Lower lobe of right lung (tissue), 2 donors: ENCODE measurements around the gene SLC17A9. TPM values are rescaled to one million over a fixed set of nuclear protein-coding genes. Genes with fewer than 3 reads are reported as not detected.

Source experiments
- ATAC-seq, 2 donors: fragments of 200-7000 bp; cut with Tn5 transposase; one replicate each; pipeline ENCODE4 v1.9.1; 2020 to 2022; ENCODE audit warnings: mild to moderate bottlenecking in 2 of 2, moderate library complexity in 2 of 2
- DNase-seq: peaks from one replicate; pipeline ENCODE4 v3.0.0-alpha.2; 2020
- H3K27ac ChIP-seq: fragments of 200-600 bp; one replicate; pipeline ENCODE4 v1.8.0; 2022
- H3K27me3 ChIP-seq: fragments of 200-600 bp; one replicate; pipeline ENCODE4 v1.8.0; 2022; ENCODE audit warnings: low read depth
- H3K36me3 ChIP-seq: fragments of 200-600 bp; one replicate; pipeline ENCODE4 v1.8.0; 2022; ENCODE audit warnings: mild to moderate bottlenecking
- H3K4me1 ChIP-seq: fragments of 200-600 bp; one replicate; pipeline ENCODE4 v1.8.0; 2022
- H3K4me3 ChIP-seq: fragments of 200-600 bp; one replicate; pipeline ENCODE4 v1.8.0; 2022; ENCODE audit warnings: mild to moderate bottlenecking
- H3K9me3 ChIP-seq: fragments of 200-600 bp; one replicate; pipeline ENCODE4 v1.8.0; 2022
- CTCF ChIP-seq: fragments of 200-600 bp; IDR thresholded peaks from one replicate; pipeline ENCODE4 v1.8.0; 2022; ENCODE audit warnings: antibody characterized with exemption, mild to moderate bottlenecking
- intact Hi-C: fragments of 100-400 bp; cut with DNase I; formaldehyde crosslinking; loops from one replicate; pipeline ENCODE4 v1.11.0; 2022
- total RNA-seq: library from RNA; stranded (reverse); fragmentation: NEBNext Ultra II Directional; extraction: Animal tissue kit (Norgen Biotek cat#: 25700); gene quantifications from one replicate; pipeline ENCODE4 v1.2.1, GENCODE V29; 2021
- donor health status: DM: no; HTN: yes; CAD: no; lungs with severe emphysema.

Gene SLC17A9
- total RNA-seq, 1 donor from 2014 or later: 10.4 TPM

- intact Hi-C loops: no loop called here
- H3K27ac ChIP-seq: no peak within 1 kb of the TSS
- ATAC-seq (no peak), DNase-seq (no peak)
- peaks cover 20% of the 10 kb centered on the region for H3K4me1 ChIP-seq
- no peak for TF ChIP-seq CTCF
- no peaks in the 10 kb centered on the region for H3K36me3 ChIP-seq
- no peaks in the 10 kb centered on the region for H3K9me3 ChIP-seq
- H3K27me3 ChIP-seq: peaks cover 98% of the 10 kb centered on the region
- peak within 1 kb of the TSS; percentile 14 for H3K4me3 ChIP-seq
Observed at GRCh38 chr20:63006540-63007359, 54.2 kb downstream of the SLC17A9 start, which contains the start of gene BHLHE23. TSS of gene BHLHE23 (minus strand) at chr20:63006964. CDS start at chr20:63006774, 190 bp downstream.

- H3K36me3 ChIP-seq: no peaks in the 10 kb centered on the region
- H3K9me3 ChIP-seq: no peaks in the 10 kb centered on the region
- no peak overlapping the region for H3K27ac ChIP-seq
- no peak overlapping the region for H3K4me3 ChIP-seq
- TF ChIP-seq CTCF: no peak
- peaks cover 98% of the 10 kb centered on the region for H3K27me3 ChIP-seq
- intact Hi-C loops: no loop called here
- ATAC-seq (no peak), DNase-seq (no peak)
- peaks cover 20% of the 10 kb centered on the region for H3K4me1 ChIP-seq
Observed at GRCh38 chr20:63007360-63007645, 54.8 kb downstream of the SLC17A9 start.

GRCh38 chr20:63007646-63008488 lies 55.4 kb downstream of the SLC17A9 start:
- Histone ChIP-seq H3K36me3 (no peaks in the 10 kb centered on the region), H3K4me1 (peaks cover 20% of the 10 kb centered on the region), H3K4me3 (no peak overlapping the region), H3K27ac (no peak overlapping the region), H3K27me3 (peaks cover 98% of the 10 kb centered on the region), H3K9me3 (no peaks in the 10 kb centered on the region)
- DNase-seq (no peak), ATAC-seq (peak; percentile 2 to 4)
- no peak for TF ChIP-seq CTCF
- intact Hi-C loops: no loop called here

- H3K4me3 ChIP-seq: no peak overlapping the region
- peaks cover 97% of the 10 kb centered on the region for H3K27me3 ChIP-seq
- no peak overlapping the region for H3K27ac ChIP-seq
- no peaks in the 10 kb centered on the region for H3K36me3 ChIP-seq
- intact Hi-C loops: no loop called here
- no peak for TF ChIP-seq CTCF
- no peaks in the 10 kb centered on the region for H3K9me3 ChIP-seq
- DNase-seq: no peak
- H3K4me1 ChIP-seq: peaks cover 20% of the 10 kb centered on the region
- ATAC-seq: peak in 1 of 2 donors; percentile 15
Observed at GRCh38 chr20:63008541-63009044, 56.1 kb downstream of the SLC17A9 start.

- ATAC-seq: peak; percentile 87 to 91
Observed at GRCh38 chr20:63009045-63009961, 56.8 kb downstream of the SLC17A9 start.

More at GRCh38 chr20:63009045-63009961, 56.8 kb downstream of the SLC17A9 start:
- TF ChIP-seq CTCF: peak; percentile 96
- intact Hi-C loops: no loop called here
- H3K9me3 ChIP-seq: no peaks in the 10 kb centered on the region
- H3K36me3 ChIP-seq: no peaks in the 10 kb centered on the region
- H3K27me3 ChIP-seq: peaks cover 95% of the 10 kb centered on the region
- DNase-seq: peak; percentile 80
- H3K27ac ChIP-seq: no peak overlapping the region
- peaks cover 20% of the 10 kb centered on the region for H3K4me1 ChIP-seq
- H3K4me3 ChIP-seq: no peak overlapping the region
